Fibroblast of lung (primary cell): ENCODE data around the gene NEK6. TPM values are rescaled to one million over a fixed set of nuclear protein-coding genes. Genes with fewer than 3 reads are reported as not detected.

Experiments
- DNase-seq, 2 donors: peaks; one replicate each; pipeline versions ENCODE4 v3.0.0 to v3.0.0-alpha.2; 2010; ENCODE audit warnings: low read depth in 2 of 2
- H2AFZ ChIP-seq: 2 replicates; pipeline ENCODE4 v1.5.1; 2012; ENCODE audit warnings: low read length, control low read depth, inconsistent platforms
- H3K27ac ChIP-seq: 2 replicates; pipeline ENCODE4 v1.5.1; 2011; ENCODE audit warnings: low read length, control low read depth; ENCODE audit not compliant: insufficient read depth
- H3K27me3 ChIP-seq: 2 replicates; pipeline ENCODE4 v1.5.1; 2011; ENCODE audit warnings: mild to moderate bottlenecking, low read length; ENCODE audit not compliant: control insufficient read depth, insufficient read depth
- H3K36me3 ChIP-seq: 2 replicates; pipeline ENCODE4 v1.5.1; 2011; ENCODE audit warnings: low read length; ENCODE audit not compliant: control insufficient read depth, insufficient read depth
- H3K4me1 ChIP-seq: 2 replicates; pipeline ENCODE4 v1.5.1; 2011; ENCODE audit warnings: low read length; ENCODE audit not compliant: control insufficient read depth, insufficient read depth; ENCODE audit errors: extremely low read depth
- H3K4me2 ChIP-seq: 2 replicates; pipeline ENCODE4 v1.5.1; 2011; ENCODE audit warnings: low read length, control low read depth; ENCODE audit not compliant: insufficient read depth; ENCODE audit errors: extremely low read depth
- H3K4me3 ChIP-seq, 4 experiments: fragments of 200-600 bp in 1 of 4; sonication (generic) in 1 of 4; replicated peaks in 1 of 4; 2 replicates each; pipeline ENCODE4 v1.5.1; 2011 to 2016; ENCODE audit warnings: low read length in 4 of 4, low read depth in 3 of 4, mild to moderate bottlenecking in 3 of 4, control low read depth in 2 of 4, inconsistent platforms in 1 of 4, mixed read lengths in 1 of 4; ENCODE audit not compliant: insufficient read depth in 1 of 4; ENCODE audit errors: control extremely low read depth in 1 of 4
- H3K79me2 ChIP-seq: 2 replicates; pipeline ENCODE4 v1.5.1; 2012; ENCODE audit warnings: mild to moderate bottlenecking, low read length, inconsistent platforms; ENCODE audit not compliant: control insufficient read depth, insufficient read depth
- H3K9ac ChIP-seq: 2 replicates; pipeline ENCODE4 v1.5.1; 2011; ENCODE audit warnings: mild to moderate bottlenecking, low read length, control low read depth; ENCODE audit not compliant: insufficient read depth
- H3K9me3 ChIP-seq: 2 replicates; pipeline ENCODE4 v1.5.1; 2012; ENCODE audit warnings: low read depth, low read length; ENCODE audit not compliant: control insufficient read depth, insufficient read depth
- H4K20me1 ChIP-seq: 2 replicates; pipeline ENCODE4 v1.5.1; 2011; ENCODE audit warnings: low read length; ENCODE audit not compliant: control insufficient read depth, insufficient read depth; ENCODE audit errors: extremely low read depth
- CTCF ChIP-seq, 2 donors: IDR thresholded peaks in 1 of 2; conservative IDR thresholded peaks in 1 of 2; 1 replicate in 1 of 2; 2 replicates in 1 of 2; pipeline ENCODE4 v1.5.1; 2011 to 2012; ENCODE audit warnings: low read length in 2 of 2, control low read depth in 1 of 2, inconsistent platforms in 1 of 2, low read depth in 1 of 2, mild to moderate bottlenecking in 1 of 2
- EZH2 ChIP-seq: IDR thresholded peaks from 2 replicates; pipeline ENCODE4 v1.5.1; 2012; ENCODE audit warnings: low read length, control low read depth, mild to moderate bottlenecking; ENCODE audit errors: missing control alignments
- polyA plus RNA-seq, 2 donors: library from polyadenylated mRNA; depleted of rRNA in 1 of 2; stranded (reverse) in 1 of 2; unstranded in 1 of 2; fragments of >200 nt; gene quantifications; 2 replicates each; pipeline ENCODE4 v1.2.1, GENCODE V29; 2011 to 2012; ENCODE audit warnings: missing spikeins in 1 of 2
- total RNA-seq: library from RNA; depleted of rRNA; stranded (reverse); fragments of >200 nt; gene quantifications from 2 replicates; pipeline ENCODE4 v1.2.1, GENCODE V29; 2014

NEK6 gene
- total and polyA plus RNA-seq, 2 donors (not counting 1 experiment from before 2014, with no cell fraction given): 71.2 to 71.4 TPM

GRCh38 chr9:124376329-124376728, 118.6 kb downstream of the NEK6 start:
- Histone ChIP-seq H2AFZ (no peak overlapping the region), H3K4me3 (no peak overlapping the region), H3K36me3 (peaks cover 2% of the 10 kb centered on the region), H3K4me2 (no peak overlapping the region), H3K79me2 (peaks cover 65% of the 10 kb centered on the region), H3K4me1 (no peaks in the 10 kb centered on the region), H3K27me3 (no peaks in the 10 kb centered on the region), H3K27ac (no peak overlapping the region), H3K9ac (no peak overlapping the region), H3K9me3 (no peaks in the 10 kb centered on the region), H4K20me1 (no peaks in the 10 kb centered on the region)
- TF ChIP-seq EZH2 (no peak), CTCF (conservative IDR thresholded peaks at IDR 0.05 in 1 of 2, IDR thresholded peaks at IDR 0.05 in 1 of 2; ENCODE audit: low read depth in 1 of 2, low read length in 2 of 2) (no peak)
- DNase-seq: no peak

- H3K79me2 ChIP-seq: peaks cover 53% of the 10 kb centered on the region
- no peak for DNase-seq
Observed at GRCh38 chr9:124377551-124378406, 120.0 kb downstream of the NEK6 start.

More at GRCh38 chr9:124377551-124378406, 120.0 kb downstream of the NEK6 start:
- H2AFZ ChIP-seq: no peak overlapping the region
- TF ChIP-seq CTCF (conservative IDR thresholded peaks at IDR 0.05 in 1 of 2, IDR thresholded peaks at IDR 0.05 in 1 of 2; ENCODE audit: low read depth in 1 of 2, low read length in 2 of 2): no peak
- TF ChIP-seq EZH2: no peak
- H3K9ac ChIP-seq: no peak overlapping the region
- H3K36me3 ChIP-seq: peaks cover 2% of the 10 kb centered on the region
- H3K9me3 ChIP-seq: no peaks in the 10 kb centered on the region
- H3K27ac ChIP-seq: no peak overlapping the region
- H3K4me2 ChIP-seq: no peak overlapping the region
- H3K4me3 ChIP-seq: no peak overlapping the region
- H4K20me1 ChIP-seq: no peaks in the 10 kb centered on the region
- no peaks in the 10 kb centered on the region for H3K27me3 ChIP-seq
- H3K4me1 ChIP-seq: no peaks in the 10 kb centered on the region
